Midbrain (tissue), 1 donor: ENCODE results near the gene ABLIM1.

Experiments
- DNase-seq: peaks from one replicate; lab custom pipeline; 2025; lab: John Stamatoyannopoulos, UW

Gene ABLIM1

GRCh38 chr10:114624422-114624821 lies 33.7 kb downstream of the ABLIM1 start:
- DNase-seq: no peak

DNA sequence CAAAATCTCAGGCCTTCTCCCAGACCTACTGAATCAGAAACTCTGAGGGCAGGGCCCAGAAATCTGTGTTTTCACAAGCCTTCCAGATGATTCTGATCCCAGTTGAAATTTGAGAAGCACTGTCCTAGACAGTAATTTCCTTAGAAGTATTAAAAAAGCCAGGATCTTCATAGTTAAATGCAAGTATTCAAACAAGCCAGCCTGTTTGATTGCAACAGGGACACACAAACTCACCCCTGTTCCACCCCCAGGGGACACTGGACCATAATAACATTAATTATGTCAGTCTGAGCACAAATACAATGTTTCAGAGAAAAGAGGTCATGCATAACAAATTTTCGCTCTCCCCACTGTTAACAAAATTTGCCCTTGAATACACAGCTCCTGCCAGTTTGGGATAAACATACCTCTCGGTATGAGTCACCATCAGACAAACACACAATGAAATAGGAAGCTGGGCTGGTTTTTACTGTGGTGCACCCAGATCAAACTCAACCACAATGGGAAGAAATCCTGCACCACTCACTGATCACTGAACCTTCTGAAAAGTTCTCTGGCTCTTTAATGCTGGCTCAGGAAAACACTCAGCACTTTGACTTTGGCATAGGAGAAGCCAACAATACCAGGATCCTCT lies 34.3 kb downstream of the ABLIM1 start:
- DNase-seq: no peak

- no peak for DNase-seq
Measured at GRCh38 chr10:114623155-114623554, 34.9 kb downstream of the ABLIM1 start.

- DNase-seq: no peak
Measured at GRCh38 chr10:114618722-114619121, 39.4 kb downstream of the ABLIM1 start.

- DNase-seq: no peak
Measured at GRCh38 chr10:114616516-114616915, 41.6 kb downstream of the ABLIM1 start.

DNA sequence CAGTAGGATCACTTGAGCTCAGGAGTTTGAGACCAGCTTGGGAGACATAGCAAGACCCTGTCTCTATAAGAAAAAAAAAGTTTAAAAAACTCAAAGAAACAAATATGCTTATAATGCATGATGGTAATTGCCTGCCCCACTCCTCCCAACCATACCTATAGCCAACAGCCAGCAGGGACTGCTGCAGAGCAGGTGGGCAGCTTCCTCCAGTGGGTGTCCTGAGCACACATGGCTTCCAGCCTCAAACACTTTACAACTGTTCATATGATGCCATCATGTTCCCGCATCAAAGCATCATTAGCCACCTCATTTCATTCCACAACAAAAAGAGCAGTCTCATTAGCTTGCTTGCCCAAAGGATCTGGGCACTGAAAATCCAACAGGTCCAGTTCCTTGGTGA lies 42.0 kb downstream of the ABLIM1 start:
- no peak for DNase-seq

GRCh38 chr10:114615600-114616007 lies 42.5 kb downstream of the ABLIM1 start:
- DNase-seq: no peak

DNA sequence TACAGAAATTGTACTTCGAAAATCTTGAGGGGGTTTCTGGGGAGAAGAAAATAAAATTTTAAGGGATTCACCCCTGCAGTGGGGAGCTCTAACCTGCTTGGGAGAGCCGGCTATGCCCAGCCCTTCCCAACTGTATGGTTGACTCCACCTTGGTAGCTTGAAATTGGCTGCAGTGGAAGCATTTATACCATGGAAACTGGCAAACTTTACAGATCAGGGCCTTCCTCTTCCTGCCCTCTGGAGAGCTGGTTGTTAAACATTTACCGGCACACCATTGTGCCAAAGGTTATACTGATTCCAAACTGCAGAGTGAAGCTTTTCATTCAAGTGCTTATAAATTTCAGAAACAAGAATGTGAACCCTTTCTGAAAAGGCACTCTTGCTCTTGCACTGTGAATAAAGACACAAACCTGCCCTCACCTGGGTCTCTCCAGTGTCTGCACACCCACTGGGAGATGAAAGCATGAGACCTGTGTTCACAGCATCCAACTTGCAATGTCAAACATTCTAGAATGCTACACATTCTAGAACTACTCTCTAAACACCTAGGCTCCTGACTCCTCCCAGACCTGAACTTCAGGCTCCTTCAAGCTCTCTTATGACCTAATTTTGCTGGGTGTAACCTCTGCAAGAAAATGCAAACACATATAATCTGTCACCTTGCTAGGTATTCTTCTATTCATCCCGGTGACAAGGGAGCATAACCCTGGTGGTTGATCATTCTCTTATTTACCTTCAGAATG lies 44.7 kb downstream of the ABLIM1 start:
- no peak for DNase-seq

DNA sequence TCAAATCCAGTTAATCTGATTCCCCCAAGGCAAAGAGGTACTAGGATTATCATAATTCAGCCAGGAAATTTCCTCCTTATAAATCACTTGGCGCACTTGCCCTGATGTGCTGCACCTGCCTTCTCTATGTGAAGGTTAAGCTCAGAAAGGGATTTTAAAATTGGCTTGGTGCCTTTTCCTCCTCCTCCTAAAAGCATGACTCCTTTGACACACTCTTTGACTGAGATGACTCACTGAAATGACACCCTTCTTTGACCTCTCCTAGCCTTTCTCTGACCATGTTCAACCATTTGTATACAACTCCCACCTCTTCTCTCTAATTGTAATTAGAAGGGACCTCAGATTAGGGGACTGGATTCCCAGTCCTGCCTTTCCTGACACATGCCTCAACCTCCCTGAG lies 46.5 kb downstream of the ABLIM1 start:
- DNase-seq: no peak

DNA sequence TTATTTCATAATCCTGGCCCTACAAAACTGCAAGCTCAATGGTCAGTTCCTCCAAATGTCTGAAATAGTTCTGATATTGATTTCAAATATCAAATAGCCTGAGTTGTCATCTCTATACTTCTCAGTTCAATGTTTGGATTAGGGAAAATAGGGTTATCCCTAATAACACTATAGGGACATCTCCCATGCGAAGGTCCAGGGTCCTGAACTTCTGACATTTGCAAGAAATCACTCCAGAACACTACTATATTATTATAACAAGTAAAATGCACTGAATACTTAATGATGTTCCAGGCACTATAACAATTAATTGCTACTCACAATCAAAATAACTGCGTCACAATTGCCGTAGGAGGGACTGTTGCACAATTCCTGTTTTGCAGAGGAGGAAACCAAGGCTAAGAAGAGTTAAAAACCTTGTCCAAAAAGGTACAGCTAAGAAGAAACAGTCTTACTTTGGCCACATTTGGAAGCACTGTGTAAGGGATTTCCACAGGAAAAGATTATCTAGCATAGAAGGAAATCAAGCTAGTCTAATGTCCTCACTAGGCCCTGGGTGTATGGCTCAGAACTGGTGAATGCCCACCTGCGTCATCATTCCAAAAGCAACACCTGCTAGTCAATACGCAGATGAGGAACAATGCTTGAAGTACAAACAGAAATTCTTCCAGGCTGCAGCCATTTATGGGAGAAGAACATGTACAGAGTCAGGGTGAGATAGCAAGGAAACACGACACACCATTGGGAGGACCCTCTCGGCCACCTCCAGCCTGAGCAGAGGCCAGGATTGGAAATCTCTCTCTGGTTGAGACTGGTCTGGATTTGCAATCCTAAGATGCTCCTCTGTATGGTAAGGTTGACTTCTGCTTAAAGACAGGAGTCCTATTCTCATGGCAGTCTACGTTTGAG lies 48.3 kb downstream of the ABLIM1 start:
- no peak for DNase-seq

DNA sequence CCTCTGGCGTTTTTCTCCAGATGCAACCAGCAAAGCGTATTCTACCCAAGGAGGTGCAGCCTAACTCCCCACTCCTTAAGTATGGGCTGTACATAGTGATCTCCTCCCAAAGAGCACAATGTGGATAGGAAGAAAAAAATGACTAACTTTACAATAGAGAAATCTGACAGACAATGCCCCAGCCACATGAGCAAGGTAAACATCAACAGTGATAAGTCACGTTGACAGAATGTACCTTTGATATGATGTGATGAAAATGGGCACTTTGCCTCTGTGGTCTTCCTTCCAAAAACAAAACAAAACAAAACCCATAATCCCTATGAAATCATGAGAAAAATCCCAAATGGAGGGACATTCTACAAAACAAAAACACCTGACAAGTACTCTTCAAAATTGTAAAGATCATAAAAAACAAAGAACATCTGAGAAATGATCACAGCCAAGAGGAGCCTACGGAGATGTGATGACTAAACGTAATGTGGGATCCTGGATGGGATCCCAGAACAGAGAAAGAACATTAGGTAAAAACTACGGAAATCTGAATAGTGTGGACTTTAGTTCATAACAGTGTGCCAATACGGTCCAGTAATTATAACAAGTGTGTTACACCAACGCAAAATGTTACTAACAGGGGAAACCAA lies 50.6 kb downstream of the ABLIM1 start:
- DNase-seq: no peak

DNA sequence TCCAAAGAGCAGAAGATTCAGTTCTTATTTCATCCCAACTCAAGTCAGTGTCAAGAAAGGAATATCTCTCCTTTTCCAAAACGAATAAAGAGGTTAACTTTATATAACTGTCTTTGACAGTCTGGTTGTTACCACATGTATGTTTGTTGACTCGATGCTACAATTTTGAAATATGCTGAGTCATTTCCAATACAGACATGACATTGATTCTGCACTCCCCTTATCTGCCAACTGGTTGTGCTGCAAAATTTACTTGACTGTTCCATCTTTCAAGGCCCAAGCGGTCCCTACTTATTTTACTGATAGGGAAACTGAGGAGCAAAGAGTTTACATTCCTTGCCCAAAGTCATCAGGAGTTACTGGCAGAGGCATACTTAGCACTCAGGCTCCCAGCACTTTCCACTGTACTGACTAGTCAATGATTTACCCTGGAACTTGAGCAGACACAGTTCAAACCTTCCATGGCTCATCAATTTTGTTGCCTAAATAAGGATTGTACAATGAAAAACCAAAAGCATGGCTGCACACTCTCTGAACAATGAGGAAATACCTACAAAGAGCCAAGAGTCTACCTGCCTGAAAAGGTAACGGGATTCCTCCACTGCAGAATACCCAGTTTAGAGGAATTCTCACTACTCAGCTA lies 52.8 kb downstream of the ABLIM1 start:
- no peak for DNase-seq

- DNase-seq: no peak
Measured at GRCh38 chr10:114604357-114605130, 53.5 kb downstream of the ABLIM1 start.

- DNase-seq: no peak
Measured at GRCh38 chr10:114603948-114604347, 54.1 kb downstream of the ABLIM1 start.

GRCh38 chr10:114603303-114603702 lies 54.8 kb downstream of the ABLIM1 start:
- no peak for DNase-seq

GRCh38 chr10:114600057-114600456 lies 58.0 kb downstream of the ABLIM1 start:
- no peak for DNase-seq

GRCh38 chr10:114596793-114597192 lies 61.3 kb downstream of the ABLIM1 start:
- DNase-seq: no peak

- no peak for DNase-seq
Measured at GRCh38 chr10:114593816-114594468, 64.1 kb downstream of the ABLIM1 start.

- no peak for DNase-seq
Measured at GRCh38 chr10:114593240-114593792, 64.8 kb downstream of the ABLIM1 start.

DNA sequence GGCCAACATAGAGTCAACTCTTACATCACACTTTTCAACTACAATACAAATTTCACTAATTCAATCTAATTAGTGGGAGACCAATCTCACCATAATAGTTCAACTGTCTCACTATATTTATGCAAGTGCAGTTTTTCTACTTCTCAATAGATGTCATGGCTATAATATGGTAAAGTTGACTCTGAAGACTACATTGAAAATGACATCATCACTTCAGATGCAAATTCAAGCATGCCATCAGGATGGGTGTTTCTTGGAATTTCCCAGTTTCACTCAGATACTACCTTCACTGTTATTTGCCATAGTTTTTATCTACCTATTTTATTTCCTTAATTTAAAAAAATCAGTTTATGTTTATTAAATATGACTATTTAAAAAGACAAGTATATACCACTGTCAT lies 67.1 kb downstream of the ABLIM1 start:
- DNase-seq: no peak
